ENCODE measurements around the gene RPS15. TPM values are rescaled to one million over a fixed set of nuclear protein-coding genes. Genes with fewer than 3 reads are reported as not detected.

RPS15 gene
- total RNA-seq, 1 donor from 2014 or later: 614 TPM

- DNase-seq (ENCODE audit: low spot score): no peak
- no peak overlapping the region for H3K27ac Mint-ChIP-seq (ENCODE audit: unreplicated experiment)
- H3K27me3 Mint-ChIP-seq (ENCODE audit: low read depth): no peaks in the 10 kb centered on the region
- TF ChIP-seq CTCF (IDR thresholded peaks at IDR 0.05): no peak
- peaks cover 6% of the 10 kb centered on the region for H3K36me3 Mint-ChIP-seq (ENCODE audit: low read depth)
- no peaks in the 10 kb centered on the region for H3K4me1 Mint-ChIP-seq (ENCODE audit: low read depth)
- no peak overlapping the region for H3K4me3 Mint-ChIP-seq (ENCODE audit: unreplicated experiment)
- no peaks in the 10 kb centered on the region for H3K9me3 Mint-ChIP-seq (ENCODE audit: low read depth)
Measured at GRCh38 chr19:1396019-1396767, 42.0 kb upstream of the RPS15 start.

- Mint-ChIP-seq H3K27me3 (ENCODE audit: low read depth) (no peaks in the 10 kb centered on the region), H3K4me3 (ENCODE audit: unreplicated experiment) (no peak overlapping the region), H3K36me3 (ENCODE audit: low read depth) (peaks cover 5% of the 10 kb centered on the region), H3K4me1 (ENCODE audit: low read depth) (no peaks in the 10 kb centered on the region), H3K27ac (ENCODE audit: unreplicated experiment) (no peak overlapping the region), H3K9me3 (ENCODE audit: low read depth) (no peaks in the 10 kb centered on the region)
- no peak for DNase-seq (ENCODE audit: low spot score)
- no peak for TF ChIP-seq CTCF (IDR thresholded peaks at IDR 0.05)
Measured at GRCh38 chr19:1396768-1397679, 41.2 kb upstream of the RPS15 start.

GRCh38 chr19:1397838-1398237 is 40.4 kb upstream of the RPS15 start:
- H3K36me3 Mint-ChIP-seq (ENCODE audit: low read depth): no peaks in the 10 kb centered on the region
- H3K4me3 Mint-ChIP-seq (ENCODE audit: unreplicated experiment): no peak overlapping the region
- no peak for DNase-seq (ENCODE audit: low spot score)
- peaks cover 5% of the 10 kb centered on the region for H3K4me1 Mint-ChIP-seq (ENCODE audit: low read depth)
- no peak for TF ChIP-seq CTCF (IDR thresholded peaks at IDR 0.05)
- H3K27me3 Mint-ChIP-seq (ENCODE audit: low read depth): no peaks in the 10 kb centered on the region
- no peak overlapping the region for H3K27ac Mint-ChIP-seq (ENCODE audit: unreplicated experiment)
- no peaks in the 10 kb centered on the region for H3K9me3 Mint-ChIP-seq (ENCODE audit: low read depth)

GRCh38 chr19:1399079-1399478 is 39.1 kb upstream of the RPS15 start:
- H3K4me3 Mint-ChIP-seq (ENCODE audit: unreplicated experiment): no peak overlapping the region
- H3K27me3 Mint-ChIP-seq (ENCODE audit: low read depth): no peaks in the 10 kb centered on the region
- TF ChIP-seq CTCF (IDR thresholded peaks at IDR 0.05): no peak

GRCh38 chr19:1399745-1400144 is 38.5 kb upstream of the RPS15 start:
- no peak for TF ChIP-seq CTCF (IDR thresholded peaks at IDR 0.05)
- DNase-seq (ENCODE audit: low spot score): no peak
- H3K27me3 Mint-ChIP-seq (ENCODE audit: low read depth): no peaks in the 10 kb centered on the region
- H3K4me3 Mint-ChIP-seq (ENCODE audit: unreplicated experiment): no peak overlapping the region
- H3K9me3 Mint-ChIP-seq (ENCODE audit: low read depth): no peaks in the 10 kb centered on the region
- peaks cover 6% of the 10 kb centered on the region for H3K4me1 Mint-ChIP-seq (ENCODE audit: low read depth)
- H3K27ac Mint-ChIP-seq (ENCODE audit: unreplicated experiment): no peak overlapping the region
- H3K36me3 Mint-ChIP-seq (ENCODE audit: low read depth): no peaks in the 10 kb centered on the region

More at GRCh38 chr19:1399079-1399478, 39.1 kb upstream of the RPS15 start:
- Mint-ChIP-seq H3K4me1 (ENCODE audit: low read depth) (peaks cover 6% of the 10 kb centered on the region), H3K9me3 (ENCODE audit: low read depth) (no peaks in the 10 kb centered on the region), H3K36me3 (ENCODE audit: low read depth) (no peaks in the 10 kb centered on the region), H3K27ac (ENCODE audit: unreplicated experiment) (no peak overlapping the region)
- no peak for DNase-seq (ENCODE audit: low spot score)

Measured in chondrocyte (in vitro differentiated cells).